Stimulated activated CD4-positive, alpha-beta T cell treated with anti-CD3 and anti-CD28 coated beads, Interleukin-15, amount 100 ng/mL, for 1 hour (primary cell): ENCODE measurements around the gene GALNT18.

Experiments
- DNase-seq, 2 donors: peaks; one replicate each; pipeline ENCODE4 v3.0.0-alpha.2; 2020; ENCODE audit warnings: low read depth in 1 of 2, low spot score in 1 of 2

Gene GALNT18

DNA sequence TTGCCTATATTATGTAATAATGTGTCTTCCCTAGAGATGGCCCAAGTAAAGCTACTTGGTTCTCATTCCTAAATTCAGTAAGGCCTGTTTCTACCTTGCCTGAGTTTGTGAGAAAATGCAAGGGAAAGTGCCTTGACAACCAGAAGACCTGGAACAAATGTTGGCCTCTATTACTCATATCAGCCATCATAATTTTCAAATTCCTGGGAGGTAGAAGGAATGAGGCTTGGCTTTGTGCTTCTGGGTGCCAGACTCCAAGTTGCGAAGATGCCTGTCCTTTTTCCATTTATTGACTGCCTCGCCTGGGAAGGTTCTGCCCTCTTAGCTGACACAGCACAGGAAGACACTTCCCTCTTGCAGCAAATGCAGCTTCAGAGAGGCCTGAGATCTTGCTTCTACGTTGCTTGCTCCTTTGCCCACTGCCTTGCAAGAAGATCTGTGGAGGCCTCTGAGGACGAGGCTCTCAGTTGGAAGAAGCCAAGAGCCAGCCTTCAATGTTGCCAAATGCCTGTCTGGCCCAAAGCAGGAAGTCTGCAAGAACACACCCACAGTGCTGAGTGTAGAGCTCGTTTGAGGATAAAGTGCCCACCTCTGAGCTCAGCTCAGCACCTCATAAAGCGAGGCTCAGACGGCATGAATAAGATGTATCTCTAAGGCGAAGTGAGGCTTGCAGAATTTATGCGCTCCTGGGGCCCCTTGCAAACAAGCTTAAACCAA, 120.1 kb downstream of the GALNT18 start:
- DNase-seq, result no peak

- DNase-seq, result no peak
Observed at GRCh38 chr11:11500744-11501487, 120.9 kb downstream of the GALNT18 start.

GRCh38 chr11:11499300-11499699, 122.5 kb downstream of the GALNT18 start:
- DNase-seq, result no peak

DNA sequence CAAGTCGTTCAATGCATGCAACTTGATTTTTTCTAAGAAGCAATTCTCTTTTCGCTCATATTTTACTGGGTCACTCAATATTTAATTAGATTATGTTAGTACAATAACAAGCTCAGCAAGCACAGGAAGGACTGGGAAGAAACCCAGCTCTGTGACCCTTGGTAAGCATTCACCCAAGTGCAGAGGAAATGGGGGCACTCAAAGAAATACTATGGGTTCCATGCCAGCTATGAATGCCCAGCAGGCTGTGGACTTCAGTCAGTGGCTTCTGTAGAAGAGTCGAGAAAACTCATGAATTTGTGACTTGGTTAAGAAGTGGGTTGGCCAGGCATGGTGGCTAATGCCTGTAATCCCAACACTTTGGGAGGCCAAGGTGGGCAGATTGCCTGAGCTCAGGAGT, 123.6 kb downstream of the GALNT18 start:
- DNase-seq, result no peak

DNA sequence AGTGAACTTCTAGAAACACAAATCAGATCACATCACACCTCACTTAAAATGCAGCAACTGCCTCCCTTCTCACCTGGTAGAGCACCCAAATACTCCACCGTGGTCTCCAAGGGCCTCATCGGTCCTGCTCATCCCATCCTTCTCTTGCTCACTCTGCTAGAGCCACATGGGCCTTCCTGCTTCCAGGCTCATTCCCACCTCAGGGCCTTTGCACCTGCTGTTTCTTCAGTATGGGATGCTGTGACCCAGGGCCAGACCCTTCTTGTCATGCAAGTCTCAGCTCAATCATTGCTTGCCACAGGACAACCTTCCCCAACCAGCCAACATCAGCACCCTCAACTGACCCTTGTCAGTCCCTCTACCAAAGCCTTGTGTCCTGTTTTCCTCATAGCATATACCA, 124.9 kb downstream of the GALNT18 start:
- DNase-seq, result no peak

- no peak for DNase-seq
Observed at GRCh38 chr11:11494348-11494747, 127.5 kb downstream of the GALNT18 start.

- DNase-seq, result no peak
Observed at GRCh38 chr11:11493698-11494097, 128.1 kb downstream of the GALNT18 start.

- DNase-seq, result no peak
Observed at GRCh38 chr11:11491589-11491988, 130.2 kb downstream of the GALNT18 start.

GRCh38 chr11:11491014-11491413, 130.8 kb downstream of the GALNT18 start:
- DNase-seq, result no peak

GRCh38 chr11:11486423-11486822, 135.4 kb downstream of the GALNT18 start:
- DNase-seq, result no peak

DNA sequence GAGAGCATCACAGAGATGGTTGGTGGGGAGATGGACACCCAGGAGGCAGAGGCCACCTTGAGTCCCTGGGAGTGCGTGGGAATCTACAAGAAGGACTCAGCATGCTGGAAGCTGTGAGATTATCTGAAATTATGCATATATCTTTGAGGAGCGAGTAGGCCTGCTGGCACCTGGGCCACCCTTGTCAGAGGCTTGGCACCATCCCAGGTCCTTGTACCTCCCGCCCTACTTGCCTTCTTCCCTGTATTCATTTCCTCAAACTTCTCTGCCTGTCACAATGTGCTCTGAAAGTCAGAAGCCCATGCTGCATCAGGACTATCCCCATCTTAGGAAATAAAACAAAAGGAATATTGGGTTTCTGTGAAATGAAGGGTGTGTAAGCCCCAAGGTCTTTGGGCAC, 135.8 kb downstream of the GALNT18 start:
- DNase-seq, result no peak

- no peak for DNase-seq
Observed at GRCh38 chr11:11483627-11484026, 138.2 kb downstream of the GALNT18 start.

DNA sequence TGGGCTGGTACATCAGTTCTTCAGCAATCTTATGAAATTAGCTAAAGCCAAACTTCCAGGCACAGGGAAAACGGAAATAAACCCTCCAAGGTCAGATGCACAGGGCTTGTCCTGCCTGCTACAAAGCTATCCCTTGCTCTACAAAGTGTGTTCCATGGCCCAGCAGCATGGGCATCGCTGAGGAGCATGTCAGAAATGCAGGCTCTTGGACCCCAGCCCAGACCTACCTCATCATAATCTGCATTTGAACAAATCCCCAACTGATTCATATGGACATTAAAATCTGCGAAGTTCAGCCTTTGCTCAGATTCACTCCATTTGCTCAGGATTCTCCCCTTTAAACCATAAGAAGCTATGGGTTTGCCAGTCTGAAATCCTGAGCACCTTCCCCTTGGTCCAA, 139.1 kb downstream of the GALNT18 start:
- no peak for DNase-seq

DNA sequence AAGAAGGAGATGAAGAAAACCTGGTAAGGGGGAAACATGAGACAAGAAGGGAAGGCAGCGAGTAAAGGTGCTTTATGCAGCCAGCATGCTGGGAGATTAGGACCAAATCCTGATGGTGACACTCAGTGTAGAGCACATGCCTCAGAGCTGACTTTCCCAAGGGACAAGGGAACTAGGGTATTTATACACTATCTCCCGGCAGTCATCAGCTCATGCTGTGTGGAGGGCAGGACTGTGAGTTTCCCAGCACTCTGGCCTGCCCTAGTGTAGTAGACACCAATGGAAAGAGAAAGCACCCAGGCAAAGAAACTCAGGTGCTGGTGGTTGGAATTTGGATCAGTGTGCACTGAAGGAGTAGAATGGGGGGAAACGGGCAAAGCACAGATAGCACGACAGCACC, 140.4 kb downstream of the GALNT18 start:
- DNase-seq, result no peak

DNA sequence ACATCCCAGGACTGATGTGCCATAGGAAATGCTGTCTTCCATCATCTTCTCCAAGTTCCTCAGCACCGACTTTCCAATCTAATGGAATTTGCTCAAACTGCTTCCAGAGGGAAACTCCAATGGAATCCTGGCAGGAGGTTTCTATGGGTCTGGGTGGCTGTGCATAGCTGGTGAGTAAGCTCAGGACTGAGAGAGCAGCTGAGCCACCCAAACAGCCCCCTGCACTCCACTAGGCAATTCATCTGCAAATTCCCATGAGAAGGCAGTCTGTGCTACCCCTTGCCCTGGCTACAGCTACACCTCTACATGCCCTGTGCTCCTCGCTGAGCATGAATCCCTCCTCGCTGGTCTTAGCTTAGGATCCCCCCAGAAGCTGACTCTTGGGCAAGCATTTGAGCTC, 140.8 kb downstream of the GALNT18 start:
- DNase-seq, result no peak

- no peak for DNase-seq
Observed at GRCh38 chr11:11478687-11479086, 143.1 kb downstream of the GALNT18 start.

DNA sequence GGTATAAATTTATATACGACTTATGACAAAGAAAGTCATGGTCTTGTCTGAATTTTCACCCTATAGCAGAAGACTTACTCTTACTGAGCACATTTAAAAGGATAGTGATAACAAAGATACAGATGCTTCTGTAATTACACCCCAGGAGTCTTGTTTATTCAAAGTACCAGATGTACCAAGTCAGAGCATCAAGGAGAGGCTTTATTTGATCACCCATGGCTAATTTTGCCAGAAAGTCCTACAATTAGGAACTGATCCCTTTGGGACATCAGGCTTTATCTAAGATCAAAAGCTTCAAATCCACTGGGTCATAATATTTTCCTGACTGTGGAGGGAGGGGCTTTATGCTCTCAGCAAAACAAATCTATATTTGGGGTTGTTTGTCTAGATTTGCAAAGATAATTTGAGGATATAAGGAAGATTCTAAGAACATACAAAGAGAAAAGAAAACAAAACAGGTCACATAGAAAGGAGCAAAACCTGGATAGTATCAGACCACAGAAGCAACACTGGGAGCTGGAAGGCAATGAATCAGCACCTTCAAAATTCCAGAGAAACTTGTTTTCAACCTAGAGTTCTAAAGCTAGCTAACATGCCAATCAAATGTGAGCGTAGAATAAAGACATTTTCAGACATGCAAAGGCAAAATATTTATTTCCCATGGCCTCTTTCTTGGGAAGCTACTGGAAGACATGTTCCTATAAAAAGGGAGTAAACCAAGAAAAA, 143.9 kb downstream of the GALNT18 start:
- no peak for DNase-seq

DNA sequence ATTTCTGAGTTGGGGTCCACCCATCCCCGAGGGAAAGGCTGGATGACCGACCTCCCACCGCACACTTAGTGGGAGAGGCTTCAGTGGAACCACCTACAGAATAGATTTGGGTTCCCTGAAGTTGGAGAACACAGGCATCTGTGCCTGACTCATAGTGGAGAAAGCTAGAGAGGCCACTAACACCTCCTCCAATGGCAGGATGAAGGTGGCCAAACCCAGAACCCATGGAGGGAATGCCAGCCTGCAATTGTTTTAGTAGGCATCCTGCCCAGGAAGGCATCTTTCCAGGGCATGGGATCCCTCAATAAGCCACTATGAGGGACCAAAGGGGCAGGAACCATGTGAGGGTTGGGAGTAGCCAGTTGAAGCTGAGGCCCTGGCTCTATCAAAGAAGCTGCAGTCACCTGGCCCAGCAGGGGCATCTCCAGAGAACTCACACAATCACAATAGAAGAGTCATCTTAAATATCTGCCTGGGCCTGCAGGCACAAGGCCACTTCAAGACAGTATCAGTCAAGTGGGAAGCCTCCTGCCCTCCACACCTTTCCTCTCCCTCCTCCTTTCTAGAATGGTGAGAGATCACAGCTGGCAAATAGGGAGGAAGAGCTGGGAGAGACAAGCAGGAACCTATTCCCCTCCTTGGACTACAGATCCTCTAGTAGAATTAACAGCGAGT, 144.7 kb downstream of the GALNT18 start:
- no peak for DNase-seq

- no peak for DNase-seq
Observed at GRCh38 chr11:11476499-11476898, 145.3 kb downstream of the GALNT18 start.

- DNase-seq, result no peak
Observed at GRCh38 chr11:11472106-11472505, 149.7 kb downstream of the GALNT18 start.

- DNase-seq, result no peak
Observed at GRCh38 chr11:11471201-11471600, 150.6 kb downstream of the GALNT18 start.

DNA sequence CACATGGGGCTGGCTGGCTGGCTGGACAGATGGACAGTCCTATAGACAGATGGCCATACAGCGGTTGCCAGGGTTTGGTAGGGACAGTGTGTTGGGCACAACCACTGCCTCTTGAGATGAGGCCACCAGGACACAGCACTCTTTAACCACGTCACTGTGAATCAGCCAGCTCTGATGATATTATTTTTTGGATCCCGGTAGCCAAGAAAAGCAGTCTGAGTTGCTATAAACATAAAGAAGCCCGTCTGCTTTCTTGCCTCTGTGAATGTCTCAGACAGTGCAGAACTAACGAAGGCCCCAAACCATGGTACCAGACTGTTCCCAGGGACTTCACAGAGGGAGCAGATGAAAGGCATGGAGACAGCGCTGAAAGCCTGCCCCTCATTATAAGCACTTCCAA, 152.9 kb downstream of the GALNT18 start:
- no peak for DNase-seq
